Measurements from ENCODE around the gene PUS7L.

- TF ChIP-seq CTCF (IDR thresholded peaks at IDR 0.05): peak in 1 of 3 experiments; percentile 27
- TF ChIP-seq POLR2A (IDR thresholded peaks at IDR 0.05; ENCODE audit: low read depth): no peak
Observed at GRCh38 chr12:43676183-43676813, 82.3 kb downstream of the PUS7L start.

All from esophagus muscularis mucosa (tissue), 3 donors.